Measurements from ENCODE around the gene ZNF217.
"Not testable (repeated sequence)": the region's sequence is repeated elsewhere in the genome, so short reads cannot be mapped to it uniquely, and the experiment has no call there.

ZNF217 gene

GRCh38 chr20:53550280-53551187 lies 43.1 kb downstream of the ZNF217 start:
- Histone ChIP-seq H3K36me3 (ENCODE audit: low read depth) (no peaks in the 10 kb centered on the region), H3K4me1 (ENCODE audit: insufficient read depth, poor library complexity, severe bottlenecking) (no peaks in the 10 kb centered on the region), H3K27me3 (ENCODE audit: insufficient read depth, poor library complexity, severe bottlenecking) (no peaks in the 10 kb centered on the region), H3K27ac (ENCODE audit: poor library complexity, severe bottlenecking) (no peak overlapping the region), H3K9me3 (ENCODE audit: severe bottlenecking) (no peaks in the 10 kb centered on the region), H3K4me3 (ENCODE audit: severe bottlenecking) (no peak overlapping the region)
- no peak for TF ChIP-seq CTCF (IDR thresholded peaks at IDR 0.05; ENCODE audit: poor library complexity, severe bottlenecking)
- DNase-seq (ENCODE audit: low spot score) (no peak), ATAC-seq (ENCODE audit: low read depth) (peak; percentile 47)

GRCh38 chr20:53547664-53548239 lies 45.9 kb downstream of the ZNF217 start:
- peak; percentile 80 for ATAC-seq (ENCODE audit: low read depth)
- H3K27ac ChIP-seq (ENCODE audit: poor library complexity, severe bottlenecking) = no peak overlapping the region
- no peaks in the 10 kb centered on the region for H3K4me1 ChIP-seq (ENCODE audit: insufficient read depth, poor library complexity, severe bottlenecking)
- H3K27me3 ChIP-seq (ENCODE audit: insufficient read depth, poor library complexity, severe bottlenecking) = no peaks in the 10 kb centered on the region
- no peaks in the 10 kb centered on the region for H3K36me3 ChIP-seq (ENCODE audit: low read depth)
- H3K4me3 ChIP-seq (ENCODE audit: severe bottlenecking) = no peak overlapping the region
- no peaks in the 10 kb centered on the region for H3K9me3 ChIP-seq (ENCODE audit: severe bottlenecking)
- peak; percentile 99 for TF ChIP-seq CTCF (IDR thresholded peaks at IDR 0.05; ENCODE audit: poor library complexity, severe bottlenecking)
- no peak for DNase-seq (ENCODE audit: low spot score)

- TF ChIP-seq CTCF (IDR thresholded peaks at IDR 0.05; ENCODE audit: poor library complexity, severe bottlenecking) = no peak
- H3K4me1 ChIP-seq (ENCODE audit: insufficient read depth, poor library complexity, severe bottlenecking) = no peaks in the 10 kb centered on the region
- DNase-seq (ENCODE audit: low spot score) = no peak
- no peaks in the 10 kb centered on the region for H3K9me3 ChIP-seq (ENCODE audit: severe bottlenecking)
- no peak overlapping the region for H3K4me3 ChIP-seq (ENCODE audit: severe bottlenecking)
- H3K27me3 ChIP-seq (ENCODE audit: insufficient read depth, poor library complexity, severe bottlenecking) = no peaks in the 10 kb centered on the region
- no peaks in the 10 kb centered on the region for H3K36me3 ChIP-seq (ENCODE audit: low read depth)
- no peak for ATAC-seq (ENCODE audit: low read depth)
- no peak overlapping the region for H3K27ac ChIP-seq (ENCODE audit: poor library complexity, severe bottlenecking)
These were observed 54.1 kb downstream of the ZNF217 start for GRCh38 chr20:53539516-53539915.

GRCh38 chr20:53536382-53536781 lies 57.3 kb downstream of the ZNF217 start:
- not testable (repeated sequence) for H3K27me3 ChIP-seq (ENCODE audit: insufficient read depth, poor library complexity, severe bottlenecking); H3K4me1 ChIP-seq (ENCODE audit: insufficient read depth, poor library complexity, severe bottlenecking); H3K9me3 ChIP-seq (ENCODE audit: severe bottlenecking); H3K36me3 ChIP-seq (ENCODE audit: low read depth); DNase-seq (ENCODE audit: low spot score); H3K4me3 ChIP-seq (ENCODE audit: severe bottlenecking); H3K27ac ChIP-seq (ENCODE audit: poor library complexity, severe bottlenecking); ATAC-seq (ENCODE audit: low read depth)

GRCh38 chr20:53535878-53536277 lies 57.8 kb downstream of the ZNF217 start:
- DNase-seq (ENCODE audit: low spot score) = no peak
- TF ChIP-seq CTCF (IDR thresholded peaks at IDR 0.05; ENCODE audit: poor library complexity, severe bottlenecking) = no peak
- H3K27ac ChIP-seq (ENCODE audit: poor library complexity, severe bottlenecking) = no peak overlapping the region
- H3K4me1 ChIP-seq (ENCODE audit: insufficient read depth, poor library complexity, severe bottlenecking) = no peaks in the 10 kb centered on the region
- no peaks in the 10 kb centered on the region for H3K36me3 ChIP-seq (ENCODE audit: low read depth)
- H3K4me3 ChIP-seq (ENCODE audit: severe bottlenecking) = no peak overlapping the region
- no peaks in the 10 kb centered on the region for H3K27me3 ChIP-seq (ENCODE audit: insufficient read depth, poor library complexity, severe bottlenecking)
- ATAC-seq (ENCODE audit: low read depth) = no peak
- no peaks in the 10 kb centered on the region for H3K9me3 ChIP-seq (ENCODE audit: severe bottlenecking)

All from RWPE2 (cell line).